Mucosa of descending colon (tissue), 3 donors: ENCODE measurements around the gene GLO1. TPM values are rescaled to one million over a fixed set of nuclear protein-coding genes. Genes with fewer than 3 reads are reported as not detected.

Experiments used
- ATAC-seq: fragments of 200-7000 bp; cut with Tn5 transposase; one replicate; pipeline ENCODE4 v1.9.1; 2020; ENCODE audit warnings: mild to moderate bottlenecking, moderate library complexity
- DNase-seq, 3 donors: peaks; one replicate each; pipeline ENCODE4 v3.0.0-alpha.2; 2020
- H3K36me3 ChIP-seq: fragments of 200-600 bp; one replicate; pipeline ENCODE4 v1.8.0; 2021; ENCODE audit warnings: low read depth, mild to moderate bottlenecking
- H3K4me1 ChIP-seq: fragments of 200-600 bp; one replicate; pipeline ENCODE4 v1.8.0; 2021; ENCODE audit warnings: low read depth, mild to moderate bottlenecking
- H3K4me3 ChIP-seq: fragments of 200-600 bp; one replicate; pipeline ENCODE4 v1.8.0; 2021; ENCODE audit warnings: mild to moderate bottlenecking
- H3K9me3 ChIP-seq: fragments of 200-600 bp; one replicate; pipeline ENCODE4 v1.8.0; 2021; ENCODE audit warnings: mild to moderate bottlenecking
- CTCF ChIP-seq: fragments of 200-600 bp; IDR thresholded peaks from one replicate; pipeline ENCODE4 v1.8.0; 2022; ENCODE audit warnings: antibody characterized with exemption, mild to moderate bottlenecking
- intact Hi-C, 2 donors: fragments of 100-400 bp; cut with DNase I in 1 of 2; cut with micrococcal nuclease in 1 of 2; formaldehyde crosslinking; loops; one replicate each; pipeline versions ENCODE4 v1.11.0 to v1.11.1; 2022; cut with DNase I, micrococcal nuclease
- long read RNA-seq, 2 donors: library from polyadenylated mRNA; unstranded; transcript quantifications; one replicate each; pipeline ENCODE4 v2.0.0, GENCODE V29; 2019 to 2021
- total RNA-seq, 3 donors: library from RNA; stranded (reverse); fragmentation: NEBNext Ultra II Directional in 2 of 3; extraction: Animal tissue kit (Norgen Biotek cat#: 25700) in 2 of 3; gene quantifications; one replicate each; pipeline versions ENCODE4 v1.2.1 to v1.2.4, GENCODE V29; 2021 to 2023
- donor health status: DM: no; HTN: no; CAD: no; lungs with moderate emphysema.
- donor health status: DM: no; HTN: no; CAD: no.
- donor health status: DM: no; HTN: yes; CAD: no.

The GLO1 gene
- total RNA-seq = 10 to 100 TPM; 37.9 to 55.4 (median 47.3) TPM
- long read RNA-seq, donor 1, transcript GLO1-201 (6 exons, 2,012 nt) = major isoform, 52 of 55 reads
- long read RNA-seq, donor 1, partial matches to known transcripts = 1 of 55 reads
- long read RNA-seq, donor 1, other reads (novel, unspliced or antisense) = 2 of 55 reads
- long read RNA-seq, donor 2, transcript GLO1-201 (6 exons, 2,012 nt) = major isoform, 24 of 35 reads
- long read RNA-seq, donor 2, partial matches to known transcripts = 9 of 35 reads
- long read RNA-seq, donor 2, other reads (novel, unspliced or antisense) = 2 of 35 reads

GRCh38 chr6:38702558-38703397, at the start of gene GLO1:
TSS of gene GLO1 (minus strand) at chr6:38703145. CDS start at chr6:38703054, 91 bp downstream.
- intact Hi-C loops = no loop called here
- Histone ChIP-seq H3K4me1 (no peaks in the 10 kb centered on the region), H3K9me3 (peaks cover 9% of the 10 kb centered on the region), H3K36me3 (no peaks in the 10 kb centered on the region), H3K4me3 (peak within 1 kb of the TSS; percentile 82)
- TF ChIP-seq CTCF = no peak
- DNase-seq = peak; percentile 97 to 98 (median 97)
- ATAC-seq = peak; percentile 100

- intact Hi-C loops = no loop called here
- TF ChIP-seq CTCF = no peak
- no peaks in the 10 kb centered on the region for H3K4me1 ChIP-seq
- H3K4me3 ChIP-seq = no peak overlapping the region
- ATAC-seq (no peak), DNase-seq (no peak)
- no peaks in the 10 kb centered on the region for H3K9me3 ChIP-seq
- no peaks in the 10 kb centered on the region for H3K36me3 ChIP-seq
Observed at GRCh38 chr6:38750968-38751615, 48.1 kb upstream of the GLO1 start.

- Histone ChIP-seq H3K9me3 (no peaks in the 10 kb centered on the region), H3K4me3 (no peak overlapping the region), H3K36me3 (no peaks in the 10 kb centered on the region), H3K4me1 (no peaks in the 10 kb centered on the region)
- no peak for DNase-seq
- intact Hi-C loops = no loop called here
- no peak for TF ChIP-seq CTCF
- no peak for ATAC-seq
Observed at GRCh38 chr6:38749473-38749872, 46.5 kb upstream of the GLO1 start.

- DNase-seq (no peak), ATAC-seq (no peak)
- H3K9me3 ChIP-seq = no peaks in the 10 kb centered on the region
- H3K4me1 ChIP-seq = no peaks in the 10 kb centered on the region
- no peak for TF ChIP-seq CTCF
- intact Hi-C loops = no loop called here
- H3K36me3 ChIP-seq = no peaks in the 10 kb centered on the region
- no peak overlapping the region for H3K4me3 ChIP-seq
Observed at GRCh38 chr6:38739532-38739931, 36.6 kb upstream of the GLO1 start.

- Histone ChIP-seq H3K9me3 (no peaks in the 10 kb centered on the region), H3K4me3 (no peak overlapping the region), H3K4me1 (no peaks in the 10 kb centered on the region), H3K36me3 (no peaks in the 10 kb centered on the region)
- ATAC-seq = no peak
- intact Hi-C loops = no loop called here
- TF ChIP-seq CTCF = no peak
- DNase-seq = no peak
Observed at GRCh38 chr6:38738261-38738660, 35.3 kb upstream of the GLO1 start.
